GM18870 (cell line): Measurements from ENCODE around the gene LNX1.

Experiments
- ATAC-seq: cut with Tn5 transposase; IDR thresholded peaks from one replicate; pipeline ENCODE4 v1.9.1; 2021; ENCODE audit warnings: moderate library complexity; ENCODE audit not compliant: unreplicated experiment

Gene LNX1

DNA sequence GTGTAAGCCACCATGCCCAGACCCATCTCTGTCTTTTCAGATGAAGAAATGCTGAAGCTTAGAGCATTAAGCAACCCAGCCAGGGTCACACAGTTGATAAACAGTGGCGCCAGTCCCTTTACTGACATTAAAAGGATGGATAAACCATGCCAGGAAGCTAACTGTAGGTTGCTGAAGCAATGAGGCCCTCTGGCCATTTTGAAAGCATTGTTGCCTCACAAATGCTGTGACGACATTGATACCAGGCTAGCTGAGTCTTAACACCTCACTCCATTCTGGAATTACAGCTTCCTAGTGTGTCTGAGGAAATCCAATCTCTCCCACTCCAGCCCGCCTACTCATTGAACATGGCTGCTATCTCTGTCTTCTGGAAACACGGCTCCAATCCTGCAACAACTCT lies 89.7 kb downstream of the LNX1 start:
- ATAC-seq = no peak

GRCh38 chr4:53500546-53500945 lies 90.7 kb downstream of the LNX1 start:
- no peak for ATAC-seq

GRCh38 chr4:53499791-53500190 lies 91.5 kb downstream of the LNX1 start:
- no peak for ATAC-seq

DNA sequence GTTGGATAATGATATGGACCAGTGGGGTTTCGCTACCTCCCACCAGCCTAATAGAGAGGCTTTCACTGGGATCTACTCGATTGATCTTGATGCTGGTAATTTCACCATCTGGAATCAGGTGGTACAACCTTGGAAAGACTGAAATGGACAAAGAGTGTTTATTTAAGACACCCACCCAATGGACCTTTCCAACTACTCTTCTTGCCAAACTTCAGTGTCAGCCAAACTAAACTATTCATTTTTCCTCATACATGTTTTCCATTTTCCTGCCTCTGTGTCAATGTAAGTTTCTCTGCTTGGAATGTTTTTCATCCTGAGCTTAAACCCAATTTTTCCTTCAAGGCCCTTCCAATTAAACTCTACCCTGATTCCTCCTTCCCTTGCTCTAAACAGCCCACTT lies 92.6 kb downstream of the LNX1 start:
- ATAC-seq = no peak

DNA sequence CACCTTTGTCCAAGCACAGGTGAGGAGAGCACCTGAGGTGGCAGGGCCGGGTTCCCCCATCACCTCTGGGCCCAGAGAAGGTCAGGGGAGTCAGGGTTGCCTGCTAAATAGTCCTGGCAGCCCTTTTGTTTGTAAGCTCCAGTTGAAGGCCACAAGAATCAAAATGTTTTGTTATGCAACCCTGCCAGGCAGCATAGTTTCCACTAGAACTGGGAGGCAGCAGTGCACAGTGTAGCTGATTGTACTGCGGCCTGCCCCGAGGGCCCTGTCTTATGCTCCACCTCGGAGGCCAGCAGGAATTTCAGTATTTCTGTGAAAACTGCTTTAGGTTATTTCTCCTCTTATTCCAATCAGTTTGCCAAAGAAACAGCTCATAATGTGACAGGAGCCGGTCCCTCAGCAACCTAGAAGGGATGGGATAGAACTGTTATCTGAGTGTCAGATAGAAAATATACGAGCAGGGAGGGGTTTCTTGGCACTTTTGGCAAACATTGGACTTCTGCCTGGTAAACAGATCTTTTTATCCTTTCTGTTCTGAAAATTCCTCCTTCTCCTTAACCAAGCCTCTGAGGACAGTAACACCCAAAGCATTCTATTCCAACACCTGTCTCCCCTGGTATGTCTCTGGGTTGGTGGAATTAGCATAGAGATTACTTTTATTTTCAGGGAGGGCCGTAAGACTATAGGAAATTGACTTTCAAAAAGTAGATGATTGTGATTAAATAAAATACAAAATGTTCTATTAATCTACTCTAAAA lies 93.6 kb downstream of the LNX1 start:
- ATAC-seq = no peak

DNA sequence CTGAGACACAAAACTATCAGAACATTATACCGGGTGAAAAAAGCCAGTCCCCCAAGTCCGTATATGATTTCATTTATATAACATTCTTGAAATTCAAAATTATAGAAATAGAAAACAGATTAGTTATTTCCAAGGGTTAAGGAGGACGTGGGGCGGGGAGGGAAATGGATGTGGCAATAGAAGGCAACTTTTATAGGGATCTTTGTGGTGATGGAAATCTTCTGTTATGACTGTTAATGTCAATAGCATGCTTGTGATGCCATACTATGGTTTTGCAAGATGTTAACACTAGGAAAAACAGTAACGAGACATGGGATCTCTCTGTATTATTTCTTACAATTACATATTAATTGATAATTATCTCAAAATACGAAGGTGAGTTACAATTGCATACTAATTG lies 96.4 kb downstream of the LNX1 start:
- ATAC-seq = no peak

- no peak for ATAC-seq
Measured at GRCh38 chr4:53490965-53491622, 100.2 kb downstream of the LNX1 start.

- ATAC-seq = no peak
Measured at GRCh38 chr4:53490161-53490956, 100.9 kb downstream of the LNX1 start.

DNA sequence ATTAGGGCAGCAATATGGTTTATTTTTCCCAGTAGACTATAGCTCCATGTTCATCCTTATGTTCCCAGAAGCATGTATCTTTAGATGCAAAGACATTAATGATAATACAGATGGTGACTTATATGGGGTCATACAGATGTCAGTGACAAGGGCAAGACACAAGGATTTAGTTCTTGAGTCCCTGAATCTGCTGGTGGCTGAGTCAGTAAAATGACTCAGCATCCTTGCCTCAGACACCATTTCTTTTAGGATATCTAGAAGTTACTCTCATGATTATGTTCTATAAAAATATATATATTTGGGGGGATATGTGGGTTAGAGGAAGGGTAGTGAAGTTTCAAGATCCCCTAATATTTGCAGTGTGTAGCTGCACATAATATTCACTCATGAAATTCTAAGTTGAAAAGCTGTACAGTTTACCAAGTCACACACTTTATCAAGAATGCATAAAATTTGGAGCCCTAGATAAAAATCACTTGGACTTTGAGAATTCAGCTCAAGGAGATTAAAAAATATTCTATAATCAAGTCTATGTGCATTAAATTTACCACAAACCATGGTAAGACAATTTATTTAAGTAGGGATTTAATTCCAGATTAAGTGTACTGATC lies 101.9 kb downstream of the LNX1 start:
- no peak for ATAC-seq

DNA sequence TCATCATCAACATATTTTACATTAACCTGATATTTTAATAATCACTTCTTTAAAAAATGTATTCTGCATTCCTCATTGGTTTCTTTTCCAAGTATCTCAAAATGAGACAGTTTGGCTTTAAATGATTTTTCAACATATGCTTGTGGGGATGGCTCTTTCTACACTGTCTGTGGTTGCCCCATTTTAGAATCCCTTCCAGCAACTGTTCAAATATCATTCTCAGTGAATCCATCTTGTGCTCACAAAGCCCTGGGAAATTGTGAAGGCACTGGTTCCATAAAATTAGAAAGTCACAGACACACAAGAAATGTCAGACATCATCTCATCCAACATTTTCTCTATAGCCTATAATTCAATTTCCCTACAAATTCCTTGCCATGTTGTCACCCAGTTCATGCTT lies 103.5 kb downstream of the LNX1 start:
- no peak for ATAC-seq

DNA sequence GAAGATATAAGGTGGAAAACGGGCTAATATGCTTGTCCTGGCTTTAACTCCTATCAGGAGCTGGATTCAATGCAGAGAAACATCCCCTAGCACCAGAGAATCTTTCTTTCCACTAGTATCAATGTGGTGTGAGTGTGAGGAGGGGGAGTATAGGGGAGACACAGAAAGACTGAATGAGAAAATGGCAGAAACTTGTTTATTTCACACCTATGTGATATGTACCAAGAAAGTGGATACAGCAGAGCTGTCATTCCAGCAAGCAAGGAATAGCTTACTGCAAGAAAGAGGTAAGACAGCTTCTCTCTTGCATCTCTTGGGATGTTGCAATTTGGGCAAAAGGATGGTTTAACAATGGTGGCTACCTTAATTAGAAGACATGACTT lies 105.6 kb downstream of the LNX1 start:
- no peak for ATAC-seq

DNA sequence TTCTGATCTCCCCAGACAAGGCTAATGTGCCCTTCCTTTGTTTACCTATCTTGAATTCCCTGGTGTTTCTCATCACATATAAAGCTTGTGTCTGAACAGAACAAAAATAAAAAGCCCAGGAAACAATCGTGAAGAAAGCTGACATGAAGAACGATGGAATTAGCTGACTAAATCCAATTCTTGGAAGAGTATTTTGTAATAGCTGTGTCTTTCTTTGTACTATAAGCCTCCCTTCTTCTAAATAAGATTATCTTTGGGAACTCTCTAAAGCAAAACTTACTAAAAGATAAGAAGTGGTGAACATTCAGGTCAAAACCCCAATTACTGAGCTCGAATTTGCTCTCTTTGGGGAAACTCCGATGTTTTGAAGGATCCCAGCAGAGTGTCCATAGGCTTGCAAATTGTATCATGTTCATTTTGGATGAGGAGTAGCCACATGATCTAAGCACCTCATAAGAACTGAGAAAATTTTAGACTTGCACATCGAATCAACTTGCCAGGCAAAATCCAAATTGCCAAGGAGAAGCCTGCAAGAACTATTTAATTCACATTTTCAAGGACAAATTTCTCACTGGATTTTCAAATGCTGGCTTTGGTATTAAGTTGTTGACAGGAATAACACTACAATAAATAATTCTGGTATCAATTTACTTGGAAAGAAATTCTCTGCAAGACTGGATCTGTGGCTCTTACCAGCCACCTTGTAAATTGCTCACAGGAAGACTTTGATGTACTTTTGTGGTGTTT lies 106.2 kb downstream of the LNX1 start:
- ATAC-seq = no peak

DNA sequence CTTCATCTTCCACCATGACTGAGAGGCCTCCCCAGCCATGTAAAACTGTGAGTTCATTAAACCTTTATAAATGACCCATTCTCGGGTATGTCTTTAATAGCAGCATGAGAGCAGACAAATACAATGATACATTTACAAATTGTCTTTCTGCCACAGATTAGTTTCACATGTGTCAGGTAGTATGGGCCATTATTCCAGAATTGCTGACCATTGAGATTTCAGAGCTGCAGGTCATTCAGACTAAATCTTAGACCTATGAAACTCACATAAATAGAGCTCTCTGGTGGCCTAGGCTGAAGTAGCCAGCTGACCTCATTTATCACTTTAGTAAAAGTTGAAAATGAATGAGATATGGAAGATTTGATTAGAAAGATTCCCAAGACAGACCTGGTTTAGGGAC lies 108.0 kb downstream of the LNX1 start:
- no peak for ATAC-seq

DNA sequence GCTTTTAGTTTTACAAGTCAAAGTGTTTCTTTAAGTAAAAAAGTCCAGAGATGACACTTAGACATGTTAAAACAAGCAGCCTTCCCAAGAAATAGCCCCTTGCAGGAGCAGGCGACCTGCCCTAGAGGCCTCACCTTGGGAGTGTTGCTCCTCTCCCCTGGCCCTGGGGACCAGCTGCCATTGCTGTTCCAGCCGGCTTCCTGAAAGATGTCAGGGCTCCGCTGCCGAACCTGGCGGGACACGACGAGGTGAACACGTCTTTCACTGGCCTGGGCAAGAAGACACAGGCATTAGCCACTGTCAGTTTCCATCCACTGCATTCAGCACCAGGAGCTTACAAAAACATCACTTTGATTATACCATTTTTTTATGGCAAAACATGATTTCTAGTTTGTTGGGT lies 109.7 kb downstream of the LNX1 start:
- ATAC-seq = no peak

- no peak for ATAC-seq
Measured at GRCh38 chr4:53480909-53481308, 110.4 kb downstream of the LNX1 start.

DNA sequence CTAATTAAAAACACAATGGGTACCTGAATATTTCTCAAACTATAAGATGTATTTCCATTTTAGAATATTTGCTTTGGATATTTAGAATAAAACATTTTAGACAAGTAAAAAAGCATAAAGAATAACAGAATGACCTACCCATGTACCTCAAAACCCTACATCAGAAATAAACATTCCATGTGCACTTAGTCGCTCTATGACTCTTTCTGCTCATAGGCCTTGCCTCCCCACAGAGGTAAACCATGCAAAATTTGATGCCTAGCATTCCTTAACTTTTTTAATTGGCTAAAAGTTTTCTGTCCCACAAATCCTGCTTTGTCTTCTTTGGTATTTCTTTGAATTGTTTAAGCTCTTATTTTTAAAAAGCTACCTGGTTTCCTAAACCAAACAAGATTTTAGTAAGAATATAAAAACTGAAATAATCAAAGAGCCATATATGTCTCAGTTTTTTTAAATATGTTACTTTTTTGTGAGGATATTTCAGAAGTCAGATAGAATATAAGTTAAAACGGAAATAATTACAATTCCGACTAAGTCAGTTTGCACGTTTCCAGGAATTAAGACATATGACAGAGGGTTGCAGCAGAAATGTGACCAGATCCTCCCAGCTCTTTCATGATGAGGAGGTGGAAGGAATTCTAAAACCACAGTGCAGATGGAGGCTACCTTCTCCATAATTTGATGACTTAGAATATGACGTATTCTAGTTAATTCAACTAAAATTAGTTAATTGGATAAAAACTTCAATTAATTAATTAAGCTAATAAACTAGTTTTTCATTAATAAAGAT lies 111.4 kb downstream of the LNX1 start:
- no peak for ATAC-seq

DNA sequence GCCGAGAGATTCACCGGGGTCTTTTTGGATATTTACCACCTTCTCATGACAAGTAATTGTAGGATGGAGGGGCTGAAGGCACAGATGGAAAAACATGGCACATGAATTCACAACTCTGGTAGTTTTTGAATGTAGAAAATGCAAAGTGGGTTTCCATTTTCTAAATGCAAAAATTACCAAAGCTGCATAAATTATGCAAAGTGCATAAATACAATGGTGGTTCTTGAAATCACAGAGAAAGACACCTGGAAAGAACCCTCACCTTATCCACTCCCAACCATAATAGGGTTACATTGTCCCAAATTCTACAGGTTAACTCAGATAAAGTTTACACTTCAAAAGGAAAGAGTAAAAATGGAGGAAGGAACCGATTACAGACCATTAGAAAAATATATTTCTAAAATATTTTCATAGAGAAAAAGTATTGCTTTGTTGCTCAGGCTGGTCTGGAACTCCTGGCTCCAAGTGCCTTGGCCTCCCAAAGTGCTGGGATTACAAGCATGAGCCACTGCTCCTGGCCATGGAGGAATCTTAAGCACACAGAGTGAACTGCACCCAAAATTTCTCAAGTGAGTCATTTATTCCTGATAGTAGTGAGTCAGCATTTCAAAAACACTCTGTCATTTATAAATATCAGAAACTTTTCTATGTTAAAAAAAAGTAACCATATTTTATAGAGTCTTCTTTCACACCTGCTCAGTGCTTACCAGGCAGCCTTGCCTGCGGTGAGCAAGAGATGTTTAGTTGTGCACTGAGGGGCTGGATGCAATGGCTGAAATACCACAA lies 112.4 kb downstream of the LNX1 start:
- ATAC-seq = no peak

- ATAC-seq = no peak
Measured at GRCh38 chr4:53477636-53478035, 113.7 kb downstream of the LNX1 start.

DNA sequence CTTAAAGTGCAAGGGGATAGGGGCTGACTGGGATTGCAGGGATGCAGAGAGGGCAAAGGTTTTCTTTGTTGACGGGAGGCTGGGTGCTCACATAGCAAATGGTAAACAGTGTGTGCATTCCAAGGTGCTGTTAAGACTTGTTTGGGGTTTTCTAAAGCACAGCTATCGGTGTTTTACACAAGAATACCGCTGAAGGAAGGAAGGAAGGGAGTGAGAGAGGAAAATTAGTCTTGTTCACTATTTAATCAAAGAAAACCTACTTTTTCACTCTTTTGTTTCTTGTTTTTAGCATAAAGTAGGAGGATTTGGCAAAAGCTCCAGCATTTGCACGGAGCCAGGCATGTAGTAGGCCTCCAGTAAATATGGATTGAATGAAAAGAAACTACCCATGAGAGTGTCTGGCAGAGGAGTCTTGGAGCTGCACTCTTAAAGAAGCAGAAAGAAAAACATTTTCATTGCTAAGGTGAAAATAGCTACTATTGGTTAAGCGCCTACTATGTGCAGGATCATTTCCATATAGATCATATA lies 114.2 kb downstream of the LNX1 start:
- no peak for ATAC-seq
